SJSA1 (cell line): Measurements from ENCODE around the gene CEBPZOS. TPM values are rescaled to one million over a fixed set of nuclear protein-coding genes. Genes with fewer than 3 reads are reported as not detected.

Source experiments
- DNase-seq, 2 experiments: peaks; one replicate each; pipeline ENCODE4 v3.0.0-alpha.2; 2015 to 2020; ENCODE audit warnings: low spot score in 2 of 2, low read depth in 1 of 2
- H3K27ac ChIP-seq: fragments of 250-450 bp; sonication (Bioruptor Pico); 2 replicates; pipeline ENCODE4 v1.5.1; 2020; ENCODE audit warnings: mild to moderate bottlenecking, moderate library complexity
- H3K27me3 ChIP-seq: fragments of 250-450 bp; sonication (Bioruptor Pico); replicated peaks from 2 replicates; pipeline ENCODE4 v1.5.1; 2020; ENCODE audit warnings: mild to moderate bottlenecking, moderate library complexity
- H3K36me3 ChIP-seq: fragments of 250-450 bp; sonication (Bioruptor Pico); 2 replicates; pipeline ENCODE4 v1.5.1; 2020; ENCODE audit warnings: mild to moderate bottlenecking
- H3K4me1 ChIP-seq: fragments of 250-450 bp; sonication (Bioruptor Pico); replicated peaks from 2 replicates; pipeline ENCODE4 v1.6.1; 2021; ENCODE audit warnings: mild to moderate bottlenecking
- H3K4me3 ChIP-seq: fragments of 250-450 bp; sonication (Bioruptor Pico); 2 replicates; pipeline ENCODE4 v1.5.1; 2020; ENCODE audit warnings: mild to moderate bottlenecking
- H3K9me3 ChIP-seq: fragments of 250-450 bp; sonication (Bioruptor Pico); replicated peaks from 2 replicates; pipeline ENCODE4 v1.5.1; 2020; ENCODE audit warnings: mild to moderate bottlenecking
- total RNA-seq: library from RNA; depleted of rRNA; stranded (reverse); fragments of >200 nt; shearing (Covaris generic); gene quantifications from 2 replicates; pipeline ENCODE4 v1.2.3, GENCODE V29; 2014; rRNA removed

The CEBPZOS gene
- total RNA-seq = 30.8 and 32.6 TPM in 2 replicates

GRCh38 chr2:37196320-37197195 lies at the start of gene CEBPZOS:
Gene CEBPZOS (plus strand): TSS chr2:37196496. CDS start chr2:37199705, 3,209 bp downstream.
- H3K4me1 ChIP-seq = peaks cover 38% of the 10 kb centered on the region
- H3K27ac ChIP-seq = peak within 1 kb of the TSS; percentile 69
- H3K9me3 ChIP-seq = no peaks in the 10 kb centered on the region
- no peaks in the 10 kb centered on the region for H3K27me3 ChIP-seq
- DNase-seq = peak; percentile 77 to 88
- peak within 1 kb of the TSS; percentile 84 for H3K4me3 ChIP-seq
- H3K36me3 ChIP-seq = peaks cover 37% of the 10 kb centered on the region

DNA sequence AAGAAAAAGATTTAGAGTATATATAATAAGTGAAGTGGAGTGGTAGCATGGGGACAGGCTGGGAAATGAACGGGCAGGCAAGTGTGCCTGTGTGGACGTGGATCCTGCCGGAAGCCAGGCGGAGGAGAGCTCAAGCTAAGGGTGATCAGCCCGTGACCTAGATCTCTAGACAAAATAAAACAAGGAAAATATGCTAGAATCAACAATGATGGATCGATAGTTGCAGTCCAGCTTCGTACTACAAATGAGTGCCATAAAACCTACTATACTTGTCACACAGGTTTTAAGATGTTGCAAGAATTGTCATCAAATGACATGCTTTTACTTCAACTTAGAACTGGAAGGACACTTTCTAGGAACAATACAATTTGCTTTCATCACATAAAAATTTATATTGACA lies 48.0 kb upstream of the CEBPZOS start:
- no peak for DNase-seq
- peaks cover 48% of the 10 kb centered on the region for H3K36me3 ChIP-seq

DNA sequence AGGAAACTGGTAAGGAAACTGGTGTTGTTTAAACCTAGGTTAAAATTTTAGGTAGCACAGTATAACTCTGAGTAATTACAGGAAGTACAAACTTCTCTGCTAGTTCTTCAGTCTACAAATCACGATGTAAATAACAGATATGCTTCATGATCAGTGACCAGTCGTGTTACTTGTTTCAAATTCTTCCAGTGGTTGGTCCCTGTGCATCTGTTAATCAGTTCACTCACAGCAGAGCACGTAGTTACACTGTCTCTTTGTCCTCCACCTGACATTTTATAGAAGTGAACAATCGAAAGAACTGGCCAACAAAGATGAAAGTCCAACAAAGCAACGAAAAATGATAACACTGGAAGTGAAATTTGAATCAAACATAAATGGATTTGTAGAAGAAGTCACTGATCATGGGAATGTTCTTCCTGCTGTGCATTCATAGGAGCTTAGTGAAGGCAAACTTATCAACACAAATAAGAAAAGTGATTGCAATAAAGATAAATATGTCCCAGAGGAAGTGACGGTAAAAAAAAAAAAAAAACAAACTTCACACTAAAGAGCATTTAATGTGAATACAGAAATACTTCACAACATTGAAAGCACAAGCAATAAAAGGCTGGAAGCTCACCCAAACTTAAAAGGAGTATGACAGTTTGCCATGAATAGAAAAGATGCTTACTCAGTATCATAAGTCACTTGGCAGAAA lies 46.5 kb upstream of the CEBPZOS start:
- Histone ChIP-seq H3K36me3 (peaks cover 51% of the 10 kb centered on the region), H3K27ac (no peak overlapping the region), H3K27me3 (no peaks in the 10 kb centered on the region), H3K4me3 (no peak overlapping the region), H3K9me3 (0 out of 2 replicates have a peak, but pooled peaks cover 2% of the 10 kb centered on the region), H3K4me1 (peaks cover 4% of the 10 kb centered on the region)
- no peak for DNase-seq

More for the DNA sequence above, 48.0 kb upstream of the CEBPZOS start:
- H3K4me1 ChIP-seq = peaks cover 11% of the 10 kb centered on the region
- no peaks in the 10 kb centered on the region for H3K9me3 ChIP-seq
- H3K27me3 ChIP-seq = no peaks in the 10 kb centered on the region
- H3K27ac ChIP-seq = no peak overlapping the region
- H3K4me3 ChIP-seq = no peak overlapping the region

DNA sequence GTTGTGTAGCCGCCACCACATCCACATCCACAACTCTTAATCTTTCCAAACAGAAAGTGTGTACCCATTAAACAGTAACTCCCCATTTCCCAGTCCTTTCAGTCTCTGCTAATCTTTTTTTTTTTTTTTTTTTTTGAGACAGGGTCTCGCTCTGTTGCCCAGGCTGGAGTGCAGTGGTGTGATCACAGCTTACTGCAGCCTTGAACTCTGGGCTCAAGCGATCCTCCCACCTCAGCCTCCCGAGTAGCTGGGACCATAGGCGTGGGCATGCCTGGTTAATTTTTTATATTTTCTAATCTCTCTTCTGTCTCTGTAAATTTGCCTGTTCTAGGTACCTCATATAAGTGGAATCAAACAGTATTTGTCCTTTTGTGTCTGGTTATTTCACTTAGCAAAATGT lies 43.1 kb upstream of the CEBPZOS start:
- Histone ChIP-seq H3K4me3 (no peak overlapping the region), H3K4me1 (peaks cover 15% of the 10 kb centered on the region), H3K27ac (no peak overlapping the region), H3K27me3 (no peaks in the 10 kb centered on the region), H3K36me3 (peaks cover 38% of the 10 kb centered on the region), H3K9me3 (0 out of 2 replicates have a peak, but pooled peaks cover 2% of the 10 kb centered on the region)
- no peak for DNase-seq

GRCh38 chr2:37154785-37155184 lies 41.5 kb upstream of the CEBPZOS start:
- no peak for DNase-seq
- Histone ChIP-seq H3K27ac (no peak overlapping the region), H3K4me3 (no peak overlapping the region)

GRCh38 chr2:37156071-37156856 lies 40.0 kb upstream of the CEBPZOS start:
- peak overlapping the region; percentile 64 for H3K27ac ChIP-seq
- 0 out of 2 replicates have a peak, but pooled peaks cover 2% of the 10 kb centered on the region for H3K9me3 ChIP-seq
- peaks cover 28% of the 10 kb centered on the region for H3K36me3 ChIP-seq
- DNase-seq = peak; percentile 56
- H3K27me3 ChIP-seq = no peaks in the 10 kb centered on the region
- peaks cover 15% of the 10 kb centered on the region for H3K4me1 ChIP-seq
- peak overlapping the region; percentile 66 for H3K4me3 ChIP-seq

More at GRCh38 chr2:37154785-37155184, 41.5 kb upstream of the CEBPZOS start:
- Histone ChIP-seq H3K36me3 (peaks cover 29% of the 10 kb centered on the region), H3K4me1 (peaks cover 15% of the 10 kb centered on the region), H3K9me3 (0 out of 2 replicates have a peak, but pooled peaks cover 2% of the 10 kb centered on the region), H3K27me3 (no peaks in the 10 kb centered on the region)

- Histone ChIP-seq H3K4me1 (peaks cover 15% of the 10 kb centered on the region), H3K9me3 (0 out of 2 replicates have a peak, but pooled peaks cover 2% of the 10 kb centered on the region), H3K36me3 (peaks cover 28% of the 10 kb centered on the region), H3K27me3 (no peaks in the 10 kb centered on the region), H3K4me3 (peak within 1 kb of the TSS; percentile 66), H3K27ac (peak within 1 kb of the TSS; percentile 64)
- peak; percentile 71 to 91 for DNase-seq
Observed at GRCh38 chr2:37156857-37157714, 39.2 kb upstream of the CEBPZOS start, which contains the start of gene EIF2AK2. Gene EIF2AK2 (minus strand): TSS chr2:37156980. CDS start chr2:37147806, 9,174 bp downstream.

DNA sequence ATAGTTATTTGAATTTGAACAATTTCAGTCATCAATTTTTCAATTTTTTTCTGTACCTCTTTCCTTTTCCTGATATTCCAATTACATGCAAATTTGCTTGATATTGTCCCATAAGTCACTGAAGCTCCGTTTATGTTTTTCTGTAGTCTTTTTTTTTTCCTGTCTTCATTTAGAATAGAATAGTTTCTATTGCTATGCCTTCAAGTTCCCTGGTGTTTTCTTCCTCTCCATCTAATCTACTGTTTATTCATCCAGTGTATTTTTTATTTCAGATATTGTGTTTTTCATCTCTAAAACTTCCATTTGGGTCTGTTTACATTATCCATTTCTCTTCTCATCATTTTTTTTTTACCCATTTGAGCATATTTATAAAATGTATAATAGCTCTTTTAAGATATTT lies 31.5 kb upstream of the CEBPZOS start:
- H3K9me3 ChIP-seq = no peaks in the 10 kb centered on the region; the same call in 1 of the 2 replicates
- no peak overlapping the region for H3K4me3 ChIP-seq
- H3K27me3 ChIP-seq = no peaks in the 10 kb centered on the region

DNA sequence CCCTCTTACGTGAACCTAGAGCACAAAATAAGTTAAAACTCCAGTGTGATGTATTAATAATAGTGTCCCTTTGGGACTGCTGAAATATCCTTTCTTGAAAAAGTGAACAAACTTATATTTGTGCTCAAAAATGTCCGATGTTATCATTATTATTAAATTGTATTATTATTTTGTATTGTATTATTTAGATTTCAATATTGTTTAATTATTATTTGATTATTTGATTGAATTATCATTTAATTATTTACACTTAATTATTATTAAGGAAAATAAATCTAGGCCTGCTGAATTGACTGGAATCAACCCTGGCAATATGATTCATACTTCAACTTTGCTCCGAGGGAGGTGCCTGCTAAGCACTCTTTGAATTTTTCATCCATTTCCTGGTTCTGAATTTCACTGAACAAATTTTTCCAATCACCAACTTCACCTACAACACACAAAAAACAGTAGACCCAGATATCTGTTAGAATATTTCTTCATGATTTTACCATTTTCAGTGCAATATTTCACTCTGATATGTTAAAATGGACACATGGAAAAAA lies 28.6 kb upstream of the CEBPZOS start:
- DNase-seq = no peak
- Histone ChIP-seq H3K27ac (no peak overlapping the region), H3K4me3 (no peak overlapping the region), H3K27me3 (no peaks in the 10 kb centered on the region), H3K4me1 (no peaks in the 10 kb centered on the region), H3K9me3 (no peaks in the 10 kb centered on the region; the same call in 1 of the 2 replicates), H3K36me3 (no peaks in the 10 kb centered on the region)

More for the DNA sequence above, 31.5 kb upstream of the CEBPZOS start:
- Histone ChIP-seq H3K36me3 (no peaks in the 10 kb centered on the region), H3K27ac (no peak overlapping the region), H3K4me1 (no peaks in the 10 kb centered on the region)
- no peak for DNase-seq

DNA sequence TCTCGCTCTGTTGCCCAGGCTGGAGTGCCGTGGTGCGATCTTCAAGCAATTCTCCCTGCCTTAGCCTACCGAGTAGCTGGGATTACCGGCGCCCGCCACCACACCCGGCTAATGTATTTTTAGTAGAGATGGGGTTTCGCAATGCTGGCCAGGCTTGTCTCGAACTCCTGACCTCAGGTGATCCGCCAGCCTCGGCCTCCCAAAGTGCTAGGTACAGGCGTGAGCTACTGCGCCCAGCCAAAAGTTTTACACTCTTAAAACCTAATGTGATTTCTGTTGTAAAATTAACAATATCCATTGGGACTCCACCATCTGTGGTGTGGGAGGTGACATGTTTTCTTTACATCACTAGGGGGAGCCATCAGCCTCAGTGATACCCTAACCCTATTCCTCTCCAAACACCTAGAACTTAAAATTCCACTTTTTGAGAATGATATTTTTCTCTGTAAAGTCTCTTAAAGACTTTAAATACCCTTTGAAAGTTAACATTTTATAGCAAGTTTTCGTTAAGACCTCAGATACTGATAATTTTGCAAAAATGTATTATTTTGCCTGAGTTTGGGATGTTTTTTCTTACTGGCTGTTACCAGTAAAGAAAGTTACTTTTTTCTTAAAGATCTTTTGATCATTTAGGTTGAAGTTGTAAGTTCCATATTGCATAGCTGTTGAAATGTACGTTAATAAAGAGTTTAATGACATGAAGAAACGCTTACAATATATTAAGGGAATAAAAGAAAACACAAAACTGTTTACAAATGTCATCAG lies 27.9 kb upstream of the CEBPZOS start:
- no peaks in the 10 kb centered on the region for H3K4me1 ChIP-seq
- no peaks in the 10 kb centered on the region for H3K36me3 ChIP-seq
- no peaks in the 10 kb centered on the region; the same call in 1 of the 2 replicates for H3K9me3 ChIP-seq
- no peaks in the 10 kb centered on the region for H3K27me3 ChIP-seq
- H3K4me3 ChIP-seq = no peak overlapping the region
- H3K27ac ChIP-seq = no peak overlapping the region
- peak in 1 of 2 experiments; percentile 36 for DNase-seq

DNA sequence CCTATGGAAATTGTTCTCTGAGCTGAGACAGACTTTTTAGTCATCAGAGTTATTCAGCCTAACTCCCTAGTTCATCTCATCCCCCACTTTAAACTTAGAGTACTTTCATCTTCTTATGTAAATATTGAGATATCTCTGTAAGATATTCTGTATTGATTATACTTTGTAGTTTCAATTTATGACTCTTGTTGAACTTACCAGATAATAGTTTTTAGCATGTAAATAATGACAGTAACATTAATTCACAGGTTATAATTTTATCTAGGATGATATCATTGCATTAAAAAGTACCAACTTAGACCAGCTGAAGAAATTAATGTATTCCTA lies 24.7 kb upstream of the CEBPZOS start:
- Histone ChIP-seq H3K36me3 (no peaks in the 10 kb centered on the region), H3K27me3 (no peaks in the 10 kb centered on the region), H3K9me3 (no peaks in the 10 kb centered on the region), H3K4me1 (no peaks in the 10 kb centered on the region), H3K4me3 (no peak overlapping the region), H3K27ac (no peak overlapping the region)
- DNase-seq = no peak

- no peaks in the 10 kb centered on the region for H3K9me3 ChIP-seq
- no peaks in the 10 kb centered on the region for H3K4me1 ChIP-seq
- DNase-seq = no peak
- no peaks in the 10 kb centered on the region for H3K36me3 ChIP-seq
- no peaks in the 10 kb centered on the region for H3K27me3 ChIP-seq
- no peak overlapping the region for H3K27ac ChIP-seq
- no peak overlapping the region for H3K4me3 ChIP-seq
Observed at GRCh38 chr2:37173741-37174140, 22.6 kb upstream of the CEBPZOS start.
